ENCODE data around the gene KAT6B. TPM values are rescaled to one million over a fixed set of nuclear protein-coding genes. Genes with fewer than 3 reads are reported as not detected.

Gene KAT6B
- total RNA-seq, 4 donors from 2014 or later: 45.4 to 94.9 (median 62.9) TPM

GRCh38 chr10:74981831-74982633, 155.6 kb downstream of the KAT6B start:
- no peaks in the 10 kb centered on the region for H3K27me3 ChIP-seq
- H3K9me3 ChIP-seq: no peaks in the 10 kb centered on the region
- H3K36me3 ChIP-seq: peaks cover 0 to 36% (median 0%) of the 10 kb centered on the region in 3 donors
- no peak overlapping the region for H3K27ac ChIP-seq
- TF ChIP-seq POLR2A (IDR thresholded peaks at IDR 0.05) (no peak), CTCF (IDR thresholded peaks at IDR 0.05) (no peak)
- H3K4me3 ChIP-seq: no peak overlapping the region
- no peak for DNase-seq
- peaks cover 0 to 4% (median 0%) of the 10 kb centered on the region in 4 donors for H3K4me1 ChIP-seq

- H3K9me3 ChIP-seq: no peaks in the 10 kb centered on the region
- peaks cover 0 to 36% (median 0%) of the 10 kb centered on the region in 3 donors for H3K36me3 ChIP-seq
- no peak overlapping the region for H3K27ac ChIP-seq
- DNase-seq: no peak
- no peaks in the 10 kb centered on the region for H3K27me3 ChIP-seq
- H3K4me3 ChIP-seq: no peak overlapping the region
- TF ChIP-seq CTCF (IDR thresholded peaks at IDR 0.05): no peak
- no peak for TF ChIP-seq POLR2A (IDR thresholded peaks at IDR 0.05)
- H3K4me1 ChIP-seq: peaks cover 0 to 9% (median 0%) of the 10 kb centered on the region in 4 donors
Observed at GRCh38 chr10:74982634-74982982, 156.2 kb downstream of the KAT6B start.

- no peaks in the 10 kb centered on the region for H3K9me3 ChIP-seq
- no peak for DNase-seq
- H3K36me3 ChIP-seq: peaks cover 0 to 36% (median 0%) of the 10 kb centered on the region in 3 donors
- TF ChIP-seq POLR2A (IDR thresholded peaks at IDR 0.05): no peak
- peaks cover 0 to 9% (median 0%) of the 10 kb centered on the region in 4 donors for H3K4me1 ChIP-seq
- no peak overlapping the region for H3K4me3 ChIP-seq
- no peaks in the 10 kb centered on the region for H3K27me3 ChIP-seq
- H3K27ac ChIP-seq: no peak overlapping the region
Observed at GRCh38 chr10:74983383-74983782, 157.0 kb downstream of the KAT6B start.

- TF ChIP-seq CTCF (IDR thresholded peaks at IDR 0.05): no peak
- TF ChIP-seq POLR2A (IDR thresholded peaks at IDR 0.05): no peak
- no peak overlapping the region for H3K27ac ChIP-seq
- H3K9me3 ChIP-seq: no peaks in the 10 kb centered on the region
- H3K27me3 ChIP-seq: no peaks in the 10 kb centered on the region
- peaks cover 0 to 9% (median 0%) of the 10 kb centered on the region in 4 donors for H3K4me1 ChIP-seq
- H3K4me3 ChIP-seq: no peak overlapping the region
- peaks cover 0 to 18% (median 0%) of the 10 kb centered on the region in 3 donors for H3K36me3 ChIP-seq
- no peak for DNase-seq
Observed at GRCh38 chr10:74987339-74988053, 161.1 kb downstream of the KAT6B start.

GRCh38 chr10:74988054-74988775, 161.8 kb downstream of the KAT6B start:
- no peaks in the 10 kb centered on the region for H3K9me3 ChIP-seq
- DNase-seq: no peak
- no peak for TF ChIP-seq POLR2A (IDR thresholded peaks at IDR 0.05)
- TF ChIP-seq CTCF (IDR thresholded peaks at IDR 0.05): no peak
- no peak overlapping the region for H3K27ac ChIP-seq
- H3K36me3 ChIP-seq: peaks cover 0 to 18% (median 0%) of the 10 kb centered on the region in 3 donors
- peaks cover 0 to 9% (median 0%) of the 10 kb centered on the region in 4 donors for H3K4me1 ChIP-seq
- no peak overlapping the region for H3K4me3 ChIP-seq
- H3K27me3 ChIP-seq: no peaks in the 10 kb centered on the region
